ENCODE measurements around the gene ZNF729.

- no peak for TF ChIP-seq CTCF (IDR thresholded peaks at IDR 0.05)
- TF ChIP-seq POLR2A (IDR thresholded peaks at IDR 0.05), result no peak
These were observed 25.7 kb upstream of the ZNF729 start for GRCh38 chr19:22260499-22260898.

Measured in heart left ventricle (tissue), 13 donors.